Endothelial cell of umbilical vein (primary cell): ENCODE results near the gene ADIPOR1. TPM values are rescaled to one million over a fixed set of nuclear protein-coding genes. Genes with fewer than 3 reads are reported as not detected.

Source experiments
- BruUV-seq: library from RNA; stranded (reverse); fragments of 400-500 nt; replicated peaks from 2 replicates; lab custom pipeline; 2021; lab: Mats Ljungman, UMichigan
- CTCF ChIA-PET: fragments of 300-600, 350-600 bp; sonication (Branson Sonifier 250); formaldehyde crosslinking; loops from one replicate; lab custom pipeline; 2021; ENCODE audit warnings: antibody characterized with exemption, inconsistent platforms; lab: Charles Lee
- POLR2A ChIA-PET: fragments of 300-600, 350-600 bp; sonication (Branson Sonifier 250); formaldehyde crosslinking; loops from one replicate; lab custom pipeline; 2021; ENCODE audit warnings: antibody characterized with exemption, inconsistent platforms; lab: Charles Lee
- DNase-seq: peaks from one replicate; pipeline ENCODE4 v3.0.0-alpha.2; 2011; ENCODE audit warnings: low read depth, low spot score
- FAIRE-seq: peaks from 2 replicates; lab custom pipeline; 2011; peaks lifted over from hg19 to GRCh38; lab: Jason Lieb, UNC
- H2AFZ ChIP-seq: 2 replicates; pipeline ENCODE4 v1.6.0; 2012; ENCODE audit warnings: low read depth, low read length, control low read depth, inconsistent platforms
- H3K27ac ChIP-seq: 2 replicates; pipeline ENCODE4 v1.5.1; 2011; ENCODE audit warnings: low read depth, mild to moderate bottlenecking, control low read depth, low read length, moderate library complexity; ENCODE audit not compliant: insufficient read depth
- H3K27me3 ChIP-seq, 2 experiments: 2 replicates each; pipeline versions ENCODE4 v1.6.0 to v1.6.1; 2011; ENCODE audit warnings: low read length in 2 of 2, mixed read lengths in 1 of 2; ENCODE audit not compliant: control insufficient read depth in 2 of 2, insufficient read depth in 2 of 2
- H3K36me3 ChIP-seq, 2 experiments: 2 replicates in 1 of 2; 3 replicates in 1 of 2; pipeline ENCODE4 v1.5.1; 2011; ENCODE audit warnings: low read length in 2 of 2, mild to moderate bottlenecking in 1 of 2, moderate library complexity in 1 of 2; ENCODE audit not compliant: control insufficient read depth in 2 of 2, insufficient read depth in 2 of 2; ENCODE audit errors: extremely low read depth in 1 of 2
- H3K4me1 ChIP-seq: 3 replicates; pipeline ENCODE4 v1.5.1; 2011; ENCODE audit warnings: mild to moderate bottlenecking, low read length; ENCODE audit not compliant: control insufficient read depth, insufficient read depth; ENCODE audit errors: extremely low read depth
- H3K4me2 ChIP-seq: 2 replicates; pipeline ENCODE4 v1.6.1; 2011; ENCODE audit warnings: low read length, control low read depth, mixed read lengths; ENCODE audit not compliant: insufficient read depth
- H3K4me3 ChIP-seq, 3 experiments: fragments of 200-600 bp in 1 of 3; sonication (generic), shearing (Covaris generic) in 1 of 3; replicated peaks in 1 of 3; 2 replicates each; pipeline ENCODE4 v1.5.1; 2011 to 2016; ENCODE audit warnings: control low read depth in 3 of 3, low read length in 3 of 3, mild to moderate bottlenecking in 2 of 3, inconsistent platforms in 1 of 3, low read depth in 1 of 3, moderate library complexity in 1 of 3; ENCODE audit not compliant: insufficient read depth in 1 of 3
- H3K79me2 ChIP-seq: 2 replicates; pipeline ENCODE4 v1.6.0; 2012; ENCODE audit warnings: low read length, inconsistent platforms; ENCODE audit not compliant: control insufficient read depth, insufficient read depth
- H3K9ac ChIP-seq: replicated peaks from 2 replicates; pipeline ENCODE3; 2011; ENCODE audit warnings: low read length, control low read depth; ENCODE audit not compliant: insufficient read depth; ENCODE audit errors: extremely low read depth
- H3K9me1 ChIP-seq: replicated peaks from 3 replicates; pipeline ENCODE4 v1.6.0; 2011; ENCODE audit warnings: mild to moderate bottlenecking, low read length; ENCODE audit not compliant: control insufficient read depth, insufficient read depth; ENCODE audit errors: extremely low read depth
- H3K9me3 ChIP-seq: replicated peaks from 2 replicates; pipeline ENCODE4 v1.5.1; 2012; ENCODE audit warnings: low read length, inconsistent platforms; ENCODE audit not compliant: control insufficient read depth, insufficient read depth
- H4K20me1 ChIP-seq: replicated peaks from 2 replicates; pipeline ENCODE3; 2011; ENCODE audit warnings: mild to moderate bottlenecking, low read length; ENCODE audit not compliant: control insufficient read depth, insufficient read depth; ENCODE audit errors: extremely low read depth
- GATA2 ChIP-seq: IDR thresholded peaks from 2 replicates; pipeline ENCODE4 v1.7.0; 2011; ENCODE audit warnings: low read depth, mild to moderate bottlenecking, moderate library complexity, mixed read lengths, low read length; ENCODE audit not compliant: insufficient read length, insufficient read depth
- dilution Hi-C: fragments of 300-500 bp; cut with MboI; formaldehyde crosslinking; loops from one replicate; pipeline ENCODE4 v1.15.0; 2019; ENCODE audit warnings: low sequenced_read_pairs; ENCODE audit not compliant: extremely low pct_ligation_motif_present
- intact Hi-C: fragments of 100-400 bp; cut with micrococcal nuclease; formaldehyde crosslinking; loops from one replicate; pipeline ENCODE4 v1.10.0; 2022
- polyA plus RNA-seq, 4 experiments: library from polyadenylated mRNA; depleted of rRNA in 3 of 4; stranded (reverse) in 3 of 4; unstranded in 1 of 4; fragments of >200 nt; gene quantifications; 2 replicates each; pipeline versions ENCODE4 v1.2.1 to v1.2.3, GENCODE V29; 2011 to 2012; ENCODE audit warnings: missing spikeins in 1 of 4
- total RNA-seq: library from RNA; stranded (reverse); gene quantifications from 2 replicates; pipeline ENCODE4 v1.2.3, GENCODE V29; 2021
- TF ChIP-seq, protein P1 (sequence below): IDR thresholded peaks from 2 replicates; pipeline ENCODE4 v1.6.1; 2011; ENCODE audit not compliant: insufficient read depth, insufficient read length

The ADIPOR1 gene
- total and polyA plus RNA-seq, 2 donors (not counting 3 experiments of a cell fraction or from before 2014, with no cell fraction given) = 67.2 to 135 TPM

DNA sequence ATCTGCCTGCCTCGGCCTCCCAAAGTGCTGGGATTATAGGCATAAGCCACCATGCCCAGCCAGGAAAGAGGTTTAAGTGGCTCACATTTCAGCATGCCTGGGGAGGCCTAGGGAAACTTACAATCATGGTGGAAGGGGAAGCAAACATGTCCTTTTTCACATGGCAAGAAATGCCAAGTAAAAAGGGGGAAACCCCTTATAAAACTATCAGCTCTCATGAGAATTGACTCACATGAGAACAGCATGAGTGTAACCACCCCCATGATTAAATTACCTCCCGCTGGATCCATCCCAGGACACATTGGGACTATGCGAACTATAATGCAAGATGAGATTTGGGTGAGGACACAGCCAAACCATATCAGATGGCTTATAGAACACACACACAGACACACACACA, 22.3 kb downstream of the ADIPOR1 start:
- BruUV-seq = no TSS peak
- H2AFZ ChIP-seq = no peak overlapping the region
- no peaks in the 10 kb centered on the region for H3K4me1 ChIP-seq
- CTCF ChIA-PET = no interaction called here
- FAIRE-seq (no peak), DNase-seq (no peak)
- H3K79me2 ChIP-seq = no peaks in the 10 kb centered on the region
- no peak overlapping the region for H3K4me3 ChIP-seq
- H3K27ac ChIP-seq = no peak overlapping the region
- H3K9me3 ChIP-seq = no peaks in the 10 kb centered on the region
- dilution Hi-C loops = no loop called here
- no peaks in the 10 kb centered on the region for H3K27me3 ChIP-seq
- no peak overlapping the region for H3K9ac ChIP-seq
- no peaks in the 10 kb centered on the region for H3K9me1 ChIP-seq
- POLR2A ChIA-PET = no interaction called here
- intact Hi-C loops = no loop called here
- no peak for TF ChIP-seq GATA2
- TF ChIP-seq, protein P1, sequence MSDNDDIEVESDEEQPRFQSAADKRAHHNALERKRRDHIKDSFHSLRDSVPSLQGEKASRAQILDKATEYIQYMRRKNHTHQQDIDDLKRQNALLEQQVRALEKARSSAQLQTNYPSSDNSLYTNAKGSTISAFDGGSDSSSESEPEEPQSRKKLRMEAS = no peak
- peaks cover 2% of the 10 kb centered on the region for H4K20me1 ChIP-seq
- no peak overlapping the region for H3K4me2 ChIP-seq
- peaks cover 0 to 1% of the 10 kb centered on the region in 2 experiments for H3K36me3 ChIP-seq

GRCh38 chr1:202934755-202935154, 23.4 kb downstream of the ADIPOR1 start:
- DNase-seq = no peak
- intact Hi-C loops = no loop called here

More at GRCh38 chr1:202934755-202935154, 23.4 kb downstream of the ADIPOR1 start:
- CTCF ChIA-PET = no interaction called here
- TF ChIP-seq, protein P1 = no peak
- peaks cover 2% of the 10 kb centered on the region for H4K20me1 ChIP-seq
- H3K9me3 ChIP-seq = no peaks in the 10 kb centered on the region
- no peaks in the 10 kb centered on the region for H3K36me3 ChIP-seq
- dilution Hi-C loops = no loop called here
- H3K27ac ChIP-seq = no peak overlapping the region
- H2AFZ ChIP-seq = no peak overlapping the region
- no peaks in the 10 kb centered on the region for H3K9me1 ChIP-seq
- FAIRE-seq = no peak
- H3K79me2 ChIP-seq = no peaks in the 10 kb centered on the region
- no peak overlapping the region for H3K9ac ChIP-seq
- H3K4me1 ChIP-seq = no peaks in the 10 kb centered on the region
- no peaks in the 10 kb centered on the region for H3K27me3 ChIP-seq
- no TSS peak for BruUV-seq
- H3K4me2 ChIP-seq = no peak overlapping the region
- POLR2A ChIA-PET = no interaction called here
- no peak overlapping the region for H3K4me3 ChIP-seq
